ENCODE results near the gene DENND4B. TPM values are rescaled to one million over a fixed set of nuclear protein-coding genes. Genes with fewer than 3 reads are reported as not detected.

Gene DENND4B
- total RNA-seq, 1 donor from 2014 or later: 9.9 TPM

- H3K9me3 ChIP-seq (ENCODE audit: control insufficient read depth in 3 of 3, low read length in 3 of 3): no peaks in the 10 kb centered on the region
- peak overlapping the region in 2 of 3 donors; percentile 1 to 79 for H3K4me3 ChIP-seq (ENCODE audit: low read length in 3 of 3)
- no peaks in the 10 kb centered on the region for H3K27me3 ChIP-seq (ENCODE audit: control insufficient read depth in 3 of 3, insufficient read depth in 3 of 3, low read length in 3 of 3)
- peaks cover 65 to 76% (median 69%) of the 10 kb centered on the region in 3 donors for H3K4me1 ChIP-seq (ENCODE audit: control insufficient read depth in 3 of 3, insufficient read depth in 3 of 3, low read length in 3 of 3)
- H3K9ac ChIP-seq (ENCODE audit: low read depth in 1 of 3, low read length in 3 of 3): peak overlapping the region in 2 of 3 donors; percentile 85 to 89
- H3K36me3 ChIP-seq (ENCODE audit: control insufficient read depth in 3 of 3, insufficient read depth in 3 of 3, low read length in 3 of 3): peaks cover 12 to 19% (median 18%) of the 10 kb centered on the region in 3 donors
- peak overlapping the region; percentile 94 for H3K27ac ChIP-seq (ENCODE audit: low read depth, low read length)
Observed at GRCh38 chr1:153961421-153961820, 14.9 kb upstream of the DENND4B start.

GRCh38 chr1:153960206-153960605 lies 13.7 kb upstream of the DENND4B start:
- Histone ChIP-seq H3K27ac (ENCODE audit: low read depth, low read length) (peak overlapping the region; percentile 80), H3K9ac (ENCODE audit: low read depth in 1 of 3, low read length in 3 of 3) (peak overlapping the region in 2 of 3 donors; percentile 1 to 71), H3K9me3 (ENCODE audit: control insufficient read depth in 3 of 3, low read length in 3 of 3) (no peaks in the 10 kb centered on the region), H3K4me1 (ENCODE audit: control insufficient read depth in 3 of 3, insufficient read depth in 3 of 3, low read length in 3 of 3) (peaks cover 73 to 78% (median 74%) of the 10 kb centered on the region in 3 donors), H3K36me3 (ENCODE audit: control insufficient read depth in 3 of 3, insufficient read depth in 3 of 3, low read length in 3 of 3) (peaks cover 12 to 19% (median 18%) of the 10 kb centered on the region in 3 donors), H3K4me3 (ENCODE audit: low read length in 3 of 3) (peak overlapping the region in 1 of 3 donors; percentile 13), H3K27me3 (ENCODE audit: control insufficient read depth in 3 of 3, insufficient read depth in 3 of 3, low read length in 3 of 3) (no peaks in the 10 kb centered on the region)

GRCh38 chr1:153959454-153959853 lies 12.9 kb upstream of the DENND4B start:
- Histone ChIP-seq H3K4me1 (ENCODE audit: control insufficient read depth in 3 of 3, insufficient read depth in 3 of 3, low read length in 3 of 3) (peaks cover 73 to 85% (median 81%) of the 10 kb centered on the region in 3 donors), H3K9ac (ENCODE audit: low read depth in 1 of 3, low read length in 3 of 3) (peak overlapping the region in 1 of 3 donors; percentile 71), H3K27me3 (ENCODE audit: control insufficient read depth in 3 of 3, insufficient read depth in 3 of 3, low read length in 3 of 3) (no peaks in the 10 kb centered on the region), H3K27ac (ENCODE audit: low read depth, low read length) (peak overlapping the region; percentile 80), H3K36me3 (ENCODE audit: control insufficient read depth in 3 of 3, insufficient read depth in 3 of 3, low read length in 3 of 3) (peaks cover 16 to 23% (median 18%) of the 10 kb centered on the region in 3 donors), H3K4me3 (ENCODE audit: low read length in 3 of 3) (peak overlapping the region in 1 of 3 donors; percentile 13), H3K9me3 (ENCODE audit: control insufficient read depth in 3 of 3, low read length in 3 of 3) (no peaks in the 10 kb centered on the region)

GRCh38 chr1:153958961-153959260 lies 12.4 kb upstream of the DENND4B start:
- Histone ChIP-seq H3K4me1 (ENCODE audit: control insufficient read depth in 3 of 3, insufficient read depth in 3 of 3, low read length in 3 of 3) (peaks cover 70 to 86% (median 81%) of the 10 kb centered on the region in 3 donors), H3K36me3 (ENCODE audit: control insufficient read depth in 3 of 3, insufficient read depth in 3 of 3, low read length in 3 of 3) (peaks cover 16 to 24% (median 18%) of the 10 kb centered on the region in 3 donors), H3K27ac (ENCODE audit: low read depth, low read length) (peak overlapping the region; percentile 80), H3K4me3 (ENCODE audit: low read length in 3 of 3) (peak overlapping the region; percentile 50 to 66 (median 61)), H3K9me3 (ENCODE audit: control insufficient read depth in 3 of 3, low read length in 3 of 3) (no peaks in the 10 kb centered on the region), H3K27me3 (ENCODE audit: control insufficient read depth in 3 of 3, insufficient read depth in 3 of 3, low read length in 3 of 3) (no peaks in the 10 kb centered on the region), H3K9ac (ENCODE audit: low read depth in 1 of 3, low read length in 3 of 3) (peak overlapping the region in 1 of 3 donors; percentile 59)

- Histone ChIP-seq H3K9ac (ENCODE audit: low read depth in 1 of 3, low read length in 3 of 3) (peak within 1 kb of the TSS; percentile 85 to 94 (median 91)), H3K4me3 (ENCODE audit: low read length in 3 of 3) (peak within 1 kb of the TSS; percentile 80 to 92 (median 89)), H3K9me3 (ENCODE audit: control insufficient read depth in 3 of 3, low read length in 3 of 3) (no peaks in the 10 kb centered on the region), H3K27me3 (ENCODE audit: control insufficient read depth in 3 of 3, insufficient read depth in 3 of 3, low read length in 3 of 3) (no peaks in the 10 kb centered on the region), H3K4me1 (ENCODE audit: control insufficient read depth in 3 of 3, insufficient read depth in 3 of 3, low read length in 3 of 3) (peaks cover 72 to 89% (median 84%) of the 10 kb centered on the region in 3 donors), H3K27ac (ENCODE audit: low read depth, low read length) (peak within 1 kb of the TSS; percentile 80), H3K36me3 (ENCODE audit: control insufficient read depth in 3 of 3, insufficient read depth in 3 of 3, low read length in 3 of 3) (peaks cover 16 to 29% (median 18%) of the 10 kb centered on the region in 3 donors)
Observed at GRCh38 chr1:153958111-153958960, 11.8 kb upstream of the DENND4B start, which contains the start of gene CRTC2. Gene CRTC2 (minus strand): TSS chr1:153958612. CDS start chr1:153958497, 115 bp downstream.

GRCh38 chr1:153957744-153958110 lies 11.2 kb upstream of the DENND4B start:
- H3K9me3 ChIP-seq (ENCODE audit: control insufficient read depth in 3 of 3, low read length in 3 of 3): no peaks in the 10 kb centered on the region
- H3K4me3 ChIP-seq (ENCODE audit: low read length in 3 of 3): peak overlapping the region; percentile 80 to 92 (median 89)
- peak overlapping the region; percentile 80 for H3K27ac ChIP-seq (ENCODE audit: low read depth, low read length)
- H3K9ac ChIP-seq (ENCODE audit: low read depth in 1 of 3, low read length in 3 of 3): peak overlapping the region; percentile 85 to 94 (median 91)
- H3K27me3 ChIP-seq (ENCODE audit: control insufficient read depth in 3 of 3, insufficient read depth in 3 of 3, low read length in 3 of 3): no peaks in the 10 kb centered on the region
- peaks cover 69 to 87% (median 83%) of the 10 kb centered on the region in 3 donors for H3K4me1 ChIP-seq (ENCODE audit: control insufficient read depth in 3 of 3, insufficient read depth in 3 of 3, low read length in 3 of 3)
- H3K36me3 ChIP-seq (ENCODE audit: control insufficient read depth in 3 of 3, insufficient read depth in 3 of 3, low read length in 3 of 3): peaks cover 16 to 32% (median 20%) of the 10 kb centered on the region in 3 donors

GRCh38 chr1:153956997-153957715 lies 10.6 kb upstream of the DENND4B start:
- H3K27ac ChIP-seq (ENCODE audit: low read depth, low read length): peak overlapping the region; percentile 80
- H3K9me3 ChIP-seq (ENCODE audit: control insufficient read depth in 3 of 3, low read length in 3 of 3): no peaks in the 10 kb centered on the region
- H3K27me3 ChIP-seq (ENCODE audit: control insufficient read depth in 3 of 3, insufficient read depth in 3 of 3, low read length in 3 of 3): no peaks in the 10 kb centered on the region
- H3K36me3 ChIP-seq (ENCODE audit: control insufficient read depth in 3 of 3, insufficient read depth in 3 of 3, low read length in 3 of 3): peaks cover 22 to 37% (median 25%) of the 10 kb centered on the region in 3 donors
- peaks cover 63 to 85% (median 77%) of the 10 kb centered on the region in 3 donors for H3K4me1 ChIP-seq (ENCODE audit: control insufficient read depth in 3 of 3, insufficient read depth in 3 of 3, low read length in 3 of 3)
- H3K4me3 ChIP-seq (ENCODE audit: low read length in 3 of 3): peak overlapping the region; percentile 80 to 92 (median 89)
- H3K9ac ChIP-seq (ENCODE audit: low read depth in 1 of 3, low read length in 3 of 3): peak overlapping the region; percentile 85 to 94 (median 91)

- no peaks in the 10 kb centered on the region for H3K9me3 ChIP-seq (ENCODE audit: control insufficient read depth in 3 of 3, low read length in 3 of 3)
- H3K9ac ChIP-seq (ENCODE audit: low read depth in 1 of 3, low read length in 3 of 3): no peak overlapping the region
- no peaks in the 10 kb centered on the region for H3K27me3 ChIP-seq (ENCODE audit: control insufficient read depth in 3 of 3, insufficient read depth in 3 of 3, low read length in 3 of 3)
- H3K36me3 ChIP-seq (ENCODE audit: control insufficient read depth in 3 of 3, insufficient read depth in 3 of 3, low read length in 3 of 3): peaks cover 31 to 43% (median 32%) of the 10 kb centered on the region in 3 donors
- H3K4me1 ChIP-seq (ENCODE audit: control insufficient read depth in 3 of 3, insufficient read depth in 3 of 3, low read length in 3 of 3): peaks cover 40 to 61% (median 55%) of the 10 kb centered on the region in 3 donors
- H3K4me3 ChIP-seq (ENCODE audit: low read length in 3 of 3): no peak overlapping the region
- no peak overlapping the region for H3K27ac ChIP-seq (ENCODE audit: low read depth, low read length)
Observed at GRCh38 chr1:153954826-153955225, 8.3 kb upstream of the DENND4B start.

GRCh38 chr1:153953859-153954365 lies 7.4 kb upstream of the DENND4B start:
- peaks cover 32 to 45% (median 34%) of the 10 kb centered on the region in 3 donors for H3K36me3 ChIP-seq (ENCODE audit: control insufficient read depth in 3 of 3, insufficient read depth in 3 of 3, low read length in 3 of 3)
- H3K9me3 ChIP-seq (ENCODE audit: control insufficient read depth in 3 of 3, low read length in 3 of 3): no peaks in the 10 kb centered on the region
- no peak overlapping the region for H3K4me3 ChIP-seq (ENCODE audit: low read length in 3 of 3)
- H3K4me1 ChIP-seq (ENCODE audit: control insufficient read depth in 3 of 3, insufficient read depth in 3 of 3, low read length in 3 of 3): peaks cover 31 to 52% (median 46%) of the 10 kb centered on the region in 3 donors
- no peaks in the 10 kb centered on the region for H3K27me3 ChIP-seq (ENCODE audit: control insufficient read depth in 3 of 3, insufficient read depth in 3 of 3, low read length in 3 of 3)
- H3K27ac ChIP-seq (ENCODE audit: low read depth, low read length): no peak overlapping the region
- no peak overlapping the region for H3K9ac ChIP-seq (ENCODE audit: low read depth in 1 of 3, low read length in 3 of 3)
